Breast epithelium (tissue), 4 donors: ENCODE results near the gene NDUFAF2. TPM values are rescaled to one million over a fixed set of nuclear protein-coding genes. Genes with fewer than 3 reads are reported as not detected.
A peak's percentile ranks its signal among the peaks of the same experiment; 100 is the strongest.

Source experiments
- DNase-seq, 2 donors: peaks; one replicate each; pipeline ENCODE4 v3.0.0-alpha.2; 2019; ENCODE audit warnings: low spot score in 2 of 2
- H3K27ac ChIP-seq, 2 donors: fragments of 200-600 bp; sonication (generic) in 1 of 2; one replicate each; pipeline ENCODE4 v1.5.1; 2016 to 2019; ENCODE audit warnings: mild to moderate bottlenecking in 1 of 2
- H3K27me3 ChIP-seq, 2 donors: fragments of 200-600 bp; sonication (generic) in 1 of 2; one replicate each; pipeline versions ENCODE4 v1.5.1 to v1.6.0; 2017 to 2019; ENCODE audit warnings: control low read depth in 1 of 2, mild to moderate bottlenecking in 1 of 2
- H3K36me3 ChIP-seq: fragments of 200-600 bp; one replicate; pipeline ENCODE4 v1.5.1; 2019
- H3K4me1 ChIP-seq, 2 donors: fragments of 200-600 bp; sonication (generic); one replicate each; pipeline ENCODE4 v1.5.1; 2016 to 2019; ENCODE audit warnings: control low read depth in 1 of 2
- H3K4me3 ChIP-seq, 3 donors: fragments of 200-600 bp; sonication (generic); 1 replicate in 2 of 3; 2 replicates in 1 of 3; pipeline ENCODE4 v1.5.1; 2016 to 2019; ENCODE audit warnings: mild to moderate bottlenecking in 3 of 3, moderate library complexity in 2 of 3
- H3K9me3 ChIP-seq, 2 donors: fragments of 200-600 bp; sonication (generic) in 1 of 2; one replicate each; pipeline ENCODE4 v1.5.1; 2016 to 2019; ENCODE audit warnings: control low read depth in 1 of 2
- CTCF ChIP-seq, 3 donors: fragments of 450-650 bp; IDR thresholded peaks; one replicate each; pipeline ENCODE4 v1.5.1; 2016 to 2017; ENCODE audit warnings: antibody characterized with exemption in 3 of 3, mild to moderate bottlenecking in 3 of 3, moderate library complexity in 3 of 3
- POLR2A ChIP-seq: fragments of 450-650 bp; IDR thresholded peaks from one replicate; pipeline ENCODE4 v1.6.1; 2016; ENCODE audit warnings: antibody characterized with exemption, mild to moderate bottlenecking, moderate library complexity
- POLR2AphosphoS5 ChIP-seq, 3 donors: sonication (generic); formaldehyde crosslinking; IDR thresholded peaks; one replicate each; pipeline ENCODE4 v1.6.1; 2017; ENCODE audit warnings: antibody characterized with exemption in 3 of 3
- intact Hi-C: fragments of 100-400 bp; cut with DNase I; formaldehyde crosslinking; loops from one replicate; pipeline ENCODE4 v1.15.1; 2023; ENCODE audit warnings: low total_unique reads
- total RNA-seq, 3 donors: library from RNA; depleted of rRNA; stranded (reverse); fragments of >200 nt; gene quantifications; one replicate each; pipeline ENCODE4 v1.1.0, GENCODE V29; 2016

The NDUFAF2 gene
- total RNA-seq, 3 donors from 2014 or later: 14.9 to 22.6 (median 19.8) TPM

GRCh38 chr5:60927450-60927849, 17.6 kb upstream of the NDUFAF2 start:
- no peaks in the 10 kb centered on the region for H3K9me3 ChIP-seq
- peaks cover 5% of the 10 kb centered on the region for H3K36me3 ChIP-seq
- no peak overlapping the region for H3K4me3 ChIP-seq
- no peak for TF ChIP-seq CTCF (IDR thresholded peaks at IDR 0.05)
- TF ChIP-seq POLR2A: no peak
- no peak for TF ChIP-seq POLR2AphosphoS5 (IDR thresholded peaks at IDR 0.05)
- DNase-seq: no peak
- no peak overlapping the region for H3K27ac ChIP-seq
- intact Hi-C loops: no loop called here
- H3K27me3 ChIP-seq: no peaks in the 10 kb centered on the region
- H3K4me1 ChIP-seq: no peaks in the 10 kb centered on the region

GRCh38 chr5:60929024-60929423, 16.0 kb upstream of the NDUFAF2 start:
- Histone ChIP-seq H3K27me3 (no peaks in the 10 kb centered on the region), H3K4me1 (no peaks in the 10 kb centered on the region), H3K4me3 (no peak overlapping the region), H3K36me3 (no peaks in the 10 kb centered on the region), H3K27ac (no peak overlapping the region), H3K9me3 (no peaks in the 10 kb centered on the region)
- intact Hi-C loops: no loop called here
- no peak for DNase-seq
- TF ChIP-seq CTCF (IDR thresholded peaks at IDR 0.05) (no peak), POLR2AphosphoS5 (IDR thresholded peaks at IDR 0.05) (no peak), POLR2A (no peak)

- H3K27me3 ChIP-seq: no peaks in the 10 kb centered on the region
- H3K27ac ChIP-seq: no peak overlapping the region
- intact Hi-C loops: no loop called here
- no peak for TF ChIP-seq POLR2A
- no peak for TF ChIP-seq CTCF (IDR thresholded peaks at IDR 0.05)
- no peak for TF ChIP-seq POLR2AphosphoS5 (IDR thresholded peaks at IDR 0.05)
- H3K4me1 ChIP-seq: no peaks in the 10 kb centered on the region
- H3K36me3 ChIP-seq: no peaks in the 10 kb centered on the region
- H3K4me3 ChIP-seq: no peak overlapping the region
- no peak for DNase-seq
- no peaks in the 10 kb centered on the region for H3K9me3 ChIP-seq
These were observed 1.4 kb upstream of the NDUFAF2 start for GRCh38 chr5:60943624-60944023.

- H3K27me3 ChIP-seq: no peaks in the 10 kb centered on the region
- H3K36me3 ChIP-seq: no peaks in the 10 kb centered on the region
- H3K27ac ChIP-seq: peak overlapping the region; percentile 81 to 82
- TF ChIP-seq POLR2A (no peak), CTCF (IDR thresholded peaks at IDR 0.05) (no peak), POLR2AphosphoS5 (IDR thresholded peaks at IDR 0.05) (no peak)
- no peaks in the 10 kb centered on the region for H3K9me3 ChIP-seq
- intact Hi-C loops: no loop called here
- H3K4me1 ChIP-seq: no peaks in the 10 kb centered on the region
- H3K4me3 ChIP-seq: peak overlapping the region; percentile 67 to 79 (median 75)
- no peak for DNase-seq
These were observed 795 bp downstream of the NDUFAF2 start for GRCh38 chr5:60945813-60946187.

- no peak for DNase-seq
- no peak for TF ChIP-seq POLR2A
- no peak for TF ChIP-seq CTCF (IDR thresholded peaks at IDR 0.05)
- TF ChIP-seq POLR2AphosphoS5 (IDR thresholded peaks at IDR 0.05): no peak
- Histone ChIP-seq H3K4me1 (no peaks in the 10 kb centered on the region), H3K4me3 (no peak overlapping the region), H3K27ac (no peak overlapping the region), H3K36me3 (no peaks in the 10 kb centered on the region), H3K9me3 (no peaks in the 10 kb centered on the region), H3K27me3 (no peaks in the 10 kb centered on the region)
- intact Hi-C loops: no loop called here
These were observed 3.7 kb downstream of the NDUFAF2 start for GRCh38 chr5:60948738-60949137.
